WTC11 (cell line): ENCODE data around the gene TMEM250. TPM values are rescaled to one million over a fixed set of nuclear protein-coding genes. Genes with fewer than 3 reads are reported as not detected.
A peak's percentile ranks its signal among the peaks of the same experiment; 100 is the strongest.

ENCODE experiments used
- ATF3 ChIP-seq: sonication (generic); formaldehyde crosslinking; conservative IDR thresholded peaks from 2 replicates; pipeline ENCODE4 v1.8.1; 2022; ENCODE audit warnings: mild to moderate bottlenecking, missing genetic modification reagents
- CBFB ChIP-seq: sonication (generic); formaldehyde crosslinking; IDR thresholded peaks from 2 replicates; pipeline ENCODE4 v1.8.1; 2022; ENCODE audit warnings: mild to moderate bottlenecking, low read depth, missing genetic modification reagents
- CREM ChIP-seq: sonication (generic); formaldehyde crosslinking; IDR thresholded peaks from 2 replicates; pipeline ENCODE4 v1.8.1; 2022; ENCODE audit warnings: mild to moderate bottlenecking, missing genetic modification reagents, moderate library complexity
- E2F1 ChIP-seq: sonication (generic); formaldehyde crosslinking; IDR thresholded peaks from 2 replicates; pipeline ENCODE4 v1.8.0; 2022; ENCODE audit warnings: mild to moderate bottlenecking, missing genetic modification reagents
- E2F4 ChIP-seq: sonication (generic); formaldehyde crosslinking; IDR thresholded peaks from 2 replicates; pipeline ENCODE4 v1.8.1; 2022; ENCODE audit warnings: low read depth, mild to moderate bottlenecking, moderate library complexity, missing genetic modification reagents, borderline replicate concordance
- ELF4 ChIP-seq: sonication (generic); formaldehyde crosslinking; IDR thresholded peaks from 2 replicates; pipeline ENCODE4 v1.8.1; 2022; ENCODE audit warnings: low read depth, mild to moderate bottlenecking, moderate library complexity, missing genetic modification reagents
- EMX1 ChIP-seq: fragments of 250-450 bp; sonication (Bioruptor Pico); IDR thresholded peaks from 2 replicates; pipeline ENCODE4 v1.8.0; 2021; ENCODE audit warnings: mild to moderate bottlenecking
- ERG ChIP-seq: fragments of 250-450 bp; sonication (Bioruptor Pico); IDR thresholded peaks from 2 replicates; pipeline ENCODE4 v1.8.0; 2021; ENCODE audit warnings: mild to moderate bottlenecking
- ETV6 ChIP-seq: sonication (generic); formaldehyde crosslinking; IDR thresholded peaks from 2 replicates; pipeline ENCODE4 v1.8.1; 2022; ENCODE audit warnings: mild to moderate bottlenecking, missing genetic modification reagents
- GTF2I ChIP-seq: fragments of 250-450 bp; sonication (Bioruptor Pico); conservative IDR thresholded peaks from 2 replicates; pipeline ENCODE4 v1.4.0; 2021; ENCODE audit warnings: mild to moderate bottlenecking
- MAX ChIP-seq: sonication (generic); formaldehyde crosslinking; IDR thresholded peaks from 2 replicates; pipeline ENCODE4 v1.8.0; 2022; ENCODE audit warnings: mild to moderate bottlenecking, missing genetic modification reagents
- MXD4 ChIP-seq: fragments of 250-450 bp; sonication (Bioruptor Pico); IDR thresholded peaks from 2 replicates; pipeline ENCODE4 v1.8.0; 2021; ENCODE audit warnings: mild to moderate bottlenecking, moderate library complexity, borderline replicate concordance
- MYBL2 ChIP-seq: sonication (generic); formaldehyde crosslinking; IDR thresholded peaks from 2 replicates; pipeline ENCODE4 v1.8.1; 2023; ENCODE audit warnings: mild to moderate bottlenecking, moderate library complexity, missing genetic modification reagents
- NFE2L1 ChIP-seq: sonication (generic); formaldehyde crosslinking; IDR thresholded peaks from 2 replicates; pipeline ENCODE4 v1.8.1; 2023; ENCODE audit warnings: missing genetic modification reagents
- NR1H2 ChIP-seq: sonication (generic); formaldehyde crosslinking; IDR thresholded peaks from 2 replicates; pipeline ENCODE4 v1.9.0; 2021; ENCODE audit warnings: mild to moderate bottlenecking, moderate library complexity, missing genetic modification reagents
- NR3C1 ChIP-seq: sonication (generic); formaldehyde crosslinking; conservative IDR thresholded peaks from 2 replicates; pipeline ENCODE4 v1.8.1; 2023; ENCODE audit warnings: low read depth, mild to moderate bottlenecking, missing genetic modification reagents
- STAT6 ChIP-seq: sonication (generic); formaldehyde crosslinking; conservative IDR thresholded peaks from 2 replicates; pipeline ENCODE4 v1.8.1; 2023; ENCODE audit warnings: mild to moderate bottlenecking, low read depth, missing genetic modification reagents, moderate library complexity
- TEAD4 ChIP-seq: sonication (generic); formaldehyde crosslinking; IDR thresholded peaks from 2 replicates; pipeline ENCODE4 v1.8.0; 2022; ENCODE audit warnings: mild to moderate bottlenecking, missing genetic modification reagents
- USF1 ChIP-seq: sonication (generic); formaldehyde crosslinking; IDR thresholded peaks from 2 replicates; pipeline ENCODE4 v1.8.0; 2022; ENCODE audit warnings: mild to moderate bottlenecking, missing genetic modification reagents
- ZBTB21 ChIP-seq: sonication (generic); formaldehyde crosslinking; IDR thresholded peaks from 2 replicates; pipeline ENCODE4 v1.8.1; 2023; ENCODE audit warnings: mild to moderate bottlenecking, missing genetic modification reagents, borderline replicate concordance
- ZNF121 ChIP-seq: sonication (generic); formaldehyde crosslinking; IDR thresholded peaks from 2 replicates; pipeline ENCODE4 v1.8.0; 2023; ENCODE audit warnings: missing genetic modification reagents
- ZNF219 ChIP-seq: sonication (generic); formaldehyde crosslinking; IDR thresholded peaks from 2 replicates; pipeline ENCODE4 v1.8.0; 2023; ENCODE audit warnings: missing genetic modification reagents, mild to moderate bottlenecking, borderline replicate concordance
- ZNF263 ChIP-seq: sonication (generic); formaldehyde crosslinking; IDR thresholded peaks from 2 replicates; pipeline ENCODE4 v1.8.1; 2022; ENCODE audit warnings: low read depth, mild to moderate bottlenecking, moderate library complexity, missing genetic modification reagents
- ZNF317 ChIP-seq: sonication (generic); formaldehyde crosslinking; IDR thresholded peaks from 2 replicates; pipeline ENCODE4 v1.8.1; 2023; ENCODE audit warnings: low read depth, mild to moderate bottlenecking, moderate library complexity, missing genetic modification reagents, borderline replicate concordance
- ZNF512 ChIP-seq: sonication (generic); formaldehyde crosslinking; IDR thresholded peaks from 2 replicates; pipeline ENCODE4 v1.8.1; 2022; ENCODE audit warnings: missing genetic modification reagents, borderline replicate concordance
- ZSCAN18 ChIP-seq: fragments of 250-450 bp; sonication (Bioruptor Pico); IDR thresholded peaks from 2 replicates; pipeline ENCODE4 v2.1.2; 2022; ENCODE audit warnings: mild to moderate bottlenecking, moderate library complexity
- total RNA-seq: library from RNA; stranded (reverse); gene quantifications from 3 replicates; pipeline ENCODE4 v1.2.3, GENCODE V29; 2021

TMEM250 gene
- total RNA-seq, 1 experiment from 2014 or later, result 39.4 TPM

GRCh38 chr9:136118320-136119060 is at the start of gene TMEM250 (continued):
- TF ChIP-seq NFE2L1 (no peak), MXD4 (CRISPR knock-in tag) (no peak), ZNF121 (CRISPR knock-in tag) (no peak), NR1H2 (CRISPR knock-in tag) (no peak), ERG (CRISPR knock-in tag) (no peak), ZNF317 (CRISPR knock-in tag) (0 out of 2 replicates have a peak, but pooled peaks have one; percentile 3), ATF3 (no peak), ELF4 (CRISPR knock-in tag) (no peak), ZSCAN18 (CRISPR knock-in tag) (no peak), E2F4 (CRISPR knock-in tag) (no peak), ZNF263 (no peak), MAX (CRISPR knock-in tag) (no peak; the same call in none of the 2 replicates), CREM (peak; percentile 34; the same call in 1 of the 2 replicates), ETV6 (peak; percentile 67; the same call in 1 of the 2 replicates), MYBL2 (CRISPR knock-in tag) (no peak; the same call in none of the 2 replicates), ZNF219 (CRISPR knock-in tag) (no peak), NR3C1 (CRISPR knock-in tag) (0 out of 2 replicates have a peak, but pooled peaks have one; percentile 80), ZBTB21 (no peak), STAT6 (CRISPR knock-in tag) (no peak; the same call in 1 of the 2 replicates), EMX1 (CRISPR knock-in tag) (no peak), CBFB (peak; percentile 96), TEAD4 (CRISPR knock-in tag) (no peak), ZNF512 (CRISPR knock-in tag) (no peak), GTF2I (CRISPR knock-in tag) (no peak), E2F1 (peak; percentile 84; the same call in 1 of the 2 replicates), USF1 (CRISPR knock-in tag) (peak; percentile 28; the same call in 1 of the 2 replicates)
